ENCODE data around the gene OR12D2. TPM values are rescaled to one million over a fixed set of nuclear protein-coding genes. Genes with fewer than 3 reads are reported as not detected.
"Not testable (repeated sequence)": the region's sequence is repeated elsewhere in the genome, so short reads cannot be mapped to it uniquely, and the experiment has no call there.

OR12D2 gene
- total RNA-seq, 6 experiments from 2014 or later: not detected

GRCh38 chr6:29442719-29443118, 47.3 kb downstream of the OR12D2 start:
- DNase-seq: no peak
- Mint-ChIP-seq H3K4me1 (ENCODE audit: low read depth) (no peaks in the 10 kb centered on the region), H3K36me3 (ENCODE audit: low read depth) (no peaks in the 10 kb centered on the region), H3K4me3 (no peak overlapping the region), H3K27me3 (ENCODE audit: insufficient read depth) (no peaks in the 10 kb centered on the region; the same call in 1 of the 2 replicates), H3K9me3 (peaks cover 63% of the 10 kb centered on the region), H3K27ac (no peak overlapping the region)
- TF ChIP-seq, protein P1, sequence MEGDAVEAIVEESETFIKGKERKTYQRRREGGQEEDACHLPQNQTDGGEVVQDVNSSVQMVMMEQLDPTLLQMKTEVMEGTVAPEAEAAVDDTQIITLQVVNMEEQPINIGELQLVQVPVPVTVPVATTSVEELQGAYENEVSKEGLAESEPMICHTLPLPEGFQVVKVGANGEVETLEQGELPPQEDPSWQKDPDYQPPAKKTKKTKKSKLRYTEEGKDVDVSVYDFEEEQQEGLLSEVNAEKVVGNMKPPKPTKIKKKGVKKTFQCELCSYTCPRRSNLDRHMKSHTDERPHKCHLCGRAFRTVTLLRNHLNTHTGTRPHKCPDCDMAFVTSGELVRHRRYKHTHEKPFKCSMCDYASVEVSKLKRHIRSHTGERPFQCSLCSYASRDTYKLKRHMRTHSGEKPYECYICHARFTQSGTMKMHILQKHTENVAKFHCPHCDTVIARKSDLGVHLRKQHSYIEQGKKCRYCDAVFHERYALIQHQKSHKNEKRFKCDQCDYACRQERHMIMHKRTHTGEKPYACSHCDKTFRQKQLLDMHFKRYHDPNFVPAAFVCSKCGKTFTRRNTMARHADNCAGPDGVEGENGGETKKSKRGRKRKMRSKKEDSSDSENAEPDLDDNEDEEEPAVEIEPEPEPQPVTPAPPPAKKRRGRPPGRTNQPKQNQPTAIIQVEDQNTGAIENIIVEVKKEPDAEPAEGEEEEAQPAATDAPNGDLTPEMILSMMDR (IDR thresholded peaks at IDR 0.05): no peak

- H3K9me3 Mint-ChIP-seq: peaks cover 60% of the 10 kb centered on the region
- H3K4me3 Mint-ChIP-seq; H3K27ac Mint-ChIP-seq; DNase-seq; H3K27me3 Mint-ChIP-seq (ENCODE audit: insufficient read depth); H3K4me1 Mint-ChIP-seq (ENCODE audit: low read depth); H3K36me3 Mint-ChIP-seq (ENCODE audit: low read depth): not testable (repeated sequence)
Measured at GRCh38 chr6:29444031-29444430, 48.6 kb downstream of the OR12D2 start.

Other genes starting within 250 kb of the OR12D2 start
- not detected for gene OR2J2, start 224.7 kb upstream of the OR12D2 start, total RNA-seq (2021; fragmentation: NEBNext Ultra II Directional; extraction: Animal tissue kit (Norgen Biotek cat#: 25700))
- not detected for gene OR14J1, start 93.9 kb upstream of the OR12D2 start, total RNA-seq (2021; fragmentation: NEBNext Ultra II Directional; extraction: Animal tissue kit (Norgen Biotek cat#: 25700))
- gene OR5V1, start 26.8 kb upstream of the OR12D2 start, total RNA-seq (2021; fragmentation: NEBNext Ultra II Directional; extraction: Animal tissue kit (Norgen Biotek cat#: 25700)): not detected
- not detected for gene OR12D3, start 20.3 kb upstream of the OR12D2 start, total RNA-seq (2021; fragmentation: NEBNext Ultra II Directional; extraction: Animal tissue kit (Norgen Biotek cat#: 25700))
- not detected for gene OR12D1, start 19.3 kb downstream of the OR12D2 start, total RNA-seq (2021; fragmentation: NEBNext Ultra II Directional; extraction: Animal tissue kit (Norgen Biotek cat#: 25700))
- not detected for gene OR10C1, start 43.7 kb downstream of the OR12D2 start, total RNA-seq (2021; fragmentation: NEBNext Ultra II Directional; extraction: Animal tissue kit (Norgen Biotek cat#: 25700))
- gene OR11A1, start 61.4 kb downstream of the OR12D2 start, total RNA-seq (2021; fragmentation: NEBNext Ultra II Directional; extraction: Animal tissue kit (Norgen Biotek cat#: 25700)): not detected
- not detected for gene OR2H1, start 61.5 kb downstream of the OR12D2 start, total RNA-seq (2021; fragmentation: NEBNext Ultra II Directional; extraction: Animal tissue kit (Norgen Biotek cat#: 25700))
- gene MAS1L, start 92.3 kb downstream of the OR12D2 start, total RNA-seq (2021; fragmentation: NEBNext Ultra II Directional; extraction: Animal tissue kit (Norgen Biotek cat#: 25700)): not detected
- gene UBD, start 164.1 kb downstream of the OR12D2 start, total RNA-seq (2021; fragmentation: NEBNext Ultra II Directional; extraction: Animal tissue kit (Norgen Biotek cat#: 25700)): not detected
- gene OR2H2, start 189.5 kb downstream of the OR12D2 start, total RNA-seq (2021; fragmentation: NEBNext Ultra II Directional; extraction: Animal tissue kit (Norgen Biotek cat#: 25700)): not detected
- gene GABBR1, start 237.6 kb downstream of the OR12D2 start, total RNA-seq (2021; fragmentation: NEBNext Ultra II Directional; extraction: Animal tissue kit (Norgen Biotek cat#: 25700)): 10 to 100 TPM; 13.5 to 17.9 (median 17.4) TPM

All from HFFc6 (cell line).